GM12892 (cell line): ENCODE results near the gene SGCD.

Experiments used
- POLR2AphosphoS5 ChIP-seq: IDR thresholded peaks from 2 replicates; pipeline ENCODE4 v1.6.1; 2011; ENCODE audit warnings: low read depth, low read length, control low read depth
- TAF1 ChIP-seq: IDR thresholded peaks from 2 replicates; pipeline ENCODE4 v1.6.1; 2011; ENCODE audit warnings: low read depth, mild to moderate bottlenecking, control low read depth, low read length, borderline replicate concordance

DNA sequence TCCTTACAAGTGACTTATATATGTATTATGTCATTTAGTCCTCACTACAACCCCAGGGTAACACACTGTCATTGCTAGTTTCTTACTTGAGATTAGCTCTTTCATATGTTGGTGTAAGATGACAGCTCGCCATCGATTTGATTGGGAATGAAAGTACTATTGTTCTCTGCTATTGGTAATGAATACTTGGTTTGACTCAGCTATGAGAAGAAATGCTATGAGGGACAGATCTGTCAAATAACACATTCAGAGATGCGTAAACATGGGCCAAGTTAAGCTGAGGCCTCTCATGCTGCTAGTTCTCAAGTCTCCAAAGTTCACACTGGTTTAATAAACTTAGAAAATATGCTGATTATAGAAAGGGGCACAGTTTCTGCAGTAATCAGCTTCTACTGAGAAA lies 142.7 kb downstream of the SGCD start:
- TF ChIP-seq POLR2AphosphoS5 (no peak), TAF1 (no peak)
